GM18907 (cell line): Measurements from ENCODE around the gene HSF5.
"Not testable (repeated sequence)": the region's sequence is repeated elsewhere in the genome, so short reads cannot be mapped to it uniquely, and the experiment has no call there.

Source experiments
- ATAC-seq: cut with Tn5 transposase; IDR thresholded peaks from one replicate; pipeline ENCODE4 v1.9.1; 2021; ENCODE audit warnings: mild to moderate bottlenecking, moderate library complexity; ENCODE audit not compliant: unreplicated experiment

The HSF5 gene

DNA sequence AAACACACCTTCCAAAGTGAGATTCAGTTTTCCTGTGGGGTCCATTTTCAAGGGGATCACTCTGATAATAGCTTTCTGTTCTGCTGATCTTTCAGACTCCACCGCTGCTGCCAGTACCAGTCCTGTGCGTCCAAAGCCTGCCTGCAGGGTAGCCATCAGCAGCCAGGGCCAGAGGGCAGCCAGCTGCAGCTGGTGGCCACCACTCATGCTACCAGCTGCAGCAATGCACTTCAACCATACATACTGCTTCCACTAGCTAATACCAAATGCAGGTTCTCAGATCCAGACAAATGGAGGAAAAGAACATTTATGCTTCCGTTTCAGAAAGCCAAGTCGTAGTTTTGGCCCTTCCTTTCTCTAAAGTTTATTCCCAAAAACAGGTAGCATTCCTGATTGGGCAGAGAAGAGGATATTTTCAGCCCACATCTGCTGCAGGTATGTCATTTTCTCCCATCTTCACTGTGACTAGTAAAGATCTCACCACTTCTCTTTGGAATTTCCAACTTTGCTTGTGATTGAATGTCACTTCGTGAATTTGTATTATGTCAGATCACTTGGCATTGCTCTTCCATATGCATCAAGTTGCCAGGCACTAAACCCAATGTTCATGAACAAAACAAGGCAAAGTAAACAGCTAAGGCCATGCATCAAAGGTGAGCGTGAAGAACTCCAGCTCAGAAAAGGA is 72.7 kb downstream of the HSF5 start:
- ATAC-seq = no peak

GRCh38 chr17:58414596-58414997 is 73.6 kb downstream of the HSF5 start:
- ATAC-seq = no peak

DNA sequence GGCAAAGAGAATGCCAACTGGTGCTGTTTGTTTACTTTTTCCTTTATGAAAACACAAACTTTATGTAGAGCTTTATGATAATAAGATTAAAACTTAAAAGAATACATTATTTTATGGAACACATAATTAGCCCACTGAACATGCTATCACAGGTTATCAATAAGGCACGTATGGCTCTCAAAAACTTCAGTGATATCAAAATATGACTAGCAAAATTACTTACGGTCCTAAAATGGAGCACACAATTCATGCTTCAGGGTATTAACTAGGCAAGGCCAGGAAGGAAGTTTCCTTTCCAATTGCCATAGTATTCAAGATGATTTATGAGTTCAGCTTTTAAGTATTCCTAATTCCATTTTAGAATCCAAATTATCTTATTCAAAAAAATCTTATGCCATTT is 74.5 kb downstream of the HSF5 start:
- no peak for ATAC-seq

- no peak for ATAC-seq
Observed at GRCh38 chr17:58412961-58413586, 75.1 kb downstream of the HSF5 start.

DNA sequence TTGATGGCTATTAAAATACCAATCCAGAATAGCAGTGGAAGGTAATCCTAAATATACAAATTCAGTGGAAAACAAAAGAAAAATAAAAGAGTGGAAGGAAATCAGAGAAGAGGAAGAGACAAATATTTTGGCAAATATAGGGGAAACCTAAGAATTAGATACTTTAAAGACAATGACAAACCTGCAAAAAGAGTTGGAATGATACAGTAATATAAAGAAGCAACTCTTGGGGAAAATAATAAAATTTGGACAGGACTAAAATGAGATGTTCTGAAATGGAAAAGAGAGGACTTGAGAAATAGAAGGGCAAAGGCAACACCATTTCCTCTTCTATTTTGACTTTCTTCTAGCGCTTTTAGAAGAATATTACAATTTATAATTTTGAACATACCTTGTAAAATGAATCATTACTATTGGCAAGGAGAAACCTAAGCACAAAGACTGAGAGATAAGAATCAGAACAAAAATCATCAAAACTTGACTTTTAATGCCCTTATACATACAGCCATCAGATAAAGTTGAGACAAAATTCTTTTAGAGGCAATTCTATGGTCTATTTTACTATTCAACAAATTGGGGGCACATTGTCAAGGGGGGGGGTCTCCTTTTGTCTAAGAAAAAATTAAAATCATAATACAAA is 76.0 kb downstream of the HSF5 start:
- ATAC-seq = no peak

DNA sequence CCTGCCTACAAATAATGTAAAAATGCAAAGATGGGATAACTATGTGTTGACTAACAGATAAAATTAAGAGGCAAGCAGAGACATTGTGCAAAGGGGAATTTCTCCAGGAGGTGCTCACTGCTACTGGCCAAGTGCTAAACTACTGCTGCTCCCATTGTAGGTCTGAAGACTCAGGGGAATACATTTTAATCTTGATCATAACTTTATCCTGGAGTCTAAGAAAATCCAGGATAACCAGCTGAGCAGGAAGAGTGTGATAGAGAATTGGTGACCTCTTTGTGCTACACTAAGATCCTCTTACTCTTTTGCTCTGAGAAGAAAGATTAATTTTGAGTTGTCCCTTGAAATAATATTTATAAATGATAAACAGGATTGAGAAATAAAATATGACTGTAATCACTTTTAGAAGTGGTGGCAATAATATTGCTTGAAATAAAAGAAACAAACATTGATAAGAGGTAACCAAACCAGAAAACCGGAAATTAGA is 76.8 kb downstream of the HSF5 start:
- ATAC-seq = no peak

DNA sequence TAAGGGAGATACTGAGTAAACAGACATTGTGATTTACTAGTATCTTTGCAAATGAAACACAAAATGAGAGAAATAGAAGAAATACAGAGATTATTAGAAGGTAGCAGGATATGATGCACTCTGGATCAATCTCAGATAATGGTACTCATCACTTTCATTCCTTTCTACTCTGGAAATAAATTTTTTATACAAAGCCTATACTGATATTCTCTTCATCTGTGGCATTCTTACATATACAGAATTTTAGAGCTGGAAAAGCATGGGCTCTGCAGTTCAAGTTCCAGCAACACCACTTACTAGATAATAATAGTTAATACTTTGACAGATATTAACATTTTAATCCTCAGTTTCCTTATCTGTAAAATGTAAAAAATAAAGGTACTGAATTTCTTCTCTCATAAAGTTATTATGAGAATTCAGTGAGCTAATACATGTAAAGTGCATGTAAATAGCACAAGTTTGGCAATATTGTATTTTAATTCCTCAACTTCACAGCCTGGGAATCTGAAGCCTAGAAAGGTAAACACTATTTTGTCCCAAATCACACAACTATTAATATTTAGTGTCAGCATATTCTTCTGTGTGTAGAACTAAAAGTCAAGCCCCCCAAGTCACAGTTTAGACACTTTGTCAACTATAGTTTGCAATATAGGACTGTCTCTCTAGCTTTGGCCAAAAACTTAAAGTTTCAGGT is 77.3 kb downstream of the HSF5 start:
- no peak for ATAC-seq

GRCh38 chr17:58409432-58409831 is 78.8 kb downstream of the HSF5 start:
- no peak for ATAC-seq

DNA sequence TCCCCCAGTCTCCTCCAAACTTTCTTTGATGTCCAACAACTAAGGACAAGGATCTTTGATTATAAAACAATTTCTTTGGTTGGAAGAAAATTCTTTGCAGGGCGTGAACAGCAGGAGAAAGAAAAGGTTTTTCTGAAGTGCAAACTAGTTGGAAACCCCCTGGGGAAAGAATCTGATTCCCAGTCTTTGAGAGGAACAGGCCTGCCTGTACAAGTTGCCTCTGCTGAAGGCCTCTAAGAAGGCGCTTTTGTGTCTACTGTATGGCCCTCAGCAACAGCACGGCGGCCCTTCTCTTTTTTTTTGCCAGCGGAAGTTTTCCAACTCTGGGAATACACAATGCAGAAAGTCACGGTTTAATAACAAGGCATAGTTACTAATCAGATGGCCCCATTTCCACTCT is 84.9 kb downstream of the HSF5 start:
- no peak for ATAC-seq

GRCh38 chr17:58402679-58403078 is 85.5 kb downstream of the HSF5 start:
- no peak for ATAC-seq

DNA sequence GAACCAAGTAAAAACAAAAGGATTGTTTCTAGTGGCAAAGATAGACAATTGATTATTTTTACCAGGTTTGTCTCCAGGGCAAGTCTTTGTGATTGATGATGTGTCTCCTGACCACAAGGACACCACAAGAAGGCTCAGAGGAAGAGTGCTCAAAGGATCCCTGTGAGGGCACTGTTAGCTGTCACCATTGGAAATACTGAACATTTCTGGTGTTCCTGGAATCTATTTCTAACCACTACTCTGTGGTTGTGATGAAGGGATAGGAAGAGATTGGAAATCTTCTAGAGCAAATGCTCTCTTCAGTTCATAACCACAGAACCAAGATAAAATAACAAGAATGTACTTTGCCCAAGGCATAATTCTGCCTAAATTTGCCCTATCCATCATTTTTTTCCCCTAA is 86.2 kb downstream of the HSF5 start:
- no peak for ATAC-seq

- no peak for ATAC-seq
Observed at GRCh38 chr17:58401287-58401686, 86.9 kb downstream of the HSF5 start.

DNA sequence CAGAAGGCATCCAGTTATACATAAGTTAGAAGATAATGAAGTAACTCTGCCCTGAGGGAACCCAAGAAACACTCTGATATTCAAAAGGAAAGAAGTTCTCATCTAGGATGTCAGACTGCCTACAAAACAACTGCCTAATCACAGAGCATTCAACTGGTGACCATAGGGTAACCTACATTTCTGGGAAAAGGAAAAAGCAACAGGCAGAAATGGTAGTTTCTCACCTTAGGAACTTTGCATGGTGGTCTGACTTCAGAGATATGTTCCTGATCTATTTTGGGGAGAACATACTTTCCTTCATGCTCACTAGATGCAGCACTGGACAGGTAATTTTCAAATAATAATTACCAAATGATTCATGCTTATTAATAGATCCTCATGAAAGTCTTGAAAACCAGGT is 87.4 kb downstream of the HSF5 start:
- ATAC-seq = no peak

GRCh38 chr17:58399974-58400373 is 88.2 kb downstream of the HSF5 start:
- ATAC-seq = no peak

- no peak for ATAC-seq
Observed at GRCh38 chr17:58398574-58399266, 89.5 kb downstream of the HSF5 start.

DNA sequence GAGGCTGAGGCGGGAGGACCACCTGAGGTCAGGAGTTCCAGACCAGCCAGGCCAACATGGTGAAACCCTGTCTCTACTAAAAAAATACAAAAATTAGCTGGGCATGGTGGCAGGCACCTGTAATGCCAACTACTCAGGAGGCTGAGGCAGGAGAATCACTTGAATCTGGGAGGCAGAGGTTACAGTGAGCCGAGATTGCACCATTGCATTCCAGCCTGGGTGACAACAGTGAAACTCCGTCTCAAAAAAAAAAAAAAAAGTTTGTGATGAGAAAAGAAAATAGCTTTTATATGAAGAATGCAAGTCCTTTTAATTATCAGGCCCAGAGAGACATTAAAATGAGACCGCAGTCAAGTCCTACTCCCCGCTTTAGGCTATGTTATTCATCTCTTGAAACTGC is 90.8 kb downstream of the HSF5 start:
- ATAC-seq = not testable (repeated sequence)

GRCh38 chr17:58396173-58396572 is 92.0 kb downstream of the HSF5 start:
- ATAC-seq = no peak

DNA sequence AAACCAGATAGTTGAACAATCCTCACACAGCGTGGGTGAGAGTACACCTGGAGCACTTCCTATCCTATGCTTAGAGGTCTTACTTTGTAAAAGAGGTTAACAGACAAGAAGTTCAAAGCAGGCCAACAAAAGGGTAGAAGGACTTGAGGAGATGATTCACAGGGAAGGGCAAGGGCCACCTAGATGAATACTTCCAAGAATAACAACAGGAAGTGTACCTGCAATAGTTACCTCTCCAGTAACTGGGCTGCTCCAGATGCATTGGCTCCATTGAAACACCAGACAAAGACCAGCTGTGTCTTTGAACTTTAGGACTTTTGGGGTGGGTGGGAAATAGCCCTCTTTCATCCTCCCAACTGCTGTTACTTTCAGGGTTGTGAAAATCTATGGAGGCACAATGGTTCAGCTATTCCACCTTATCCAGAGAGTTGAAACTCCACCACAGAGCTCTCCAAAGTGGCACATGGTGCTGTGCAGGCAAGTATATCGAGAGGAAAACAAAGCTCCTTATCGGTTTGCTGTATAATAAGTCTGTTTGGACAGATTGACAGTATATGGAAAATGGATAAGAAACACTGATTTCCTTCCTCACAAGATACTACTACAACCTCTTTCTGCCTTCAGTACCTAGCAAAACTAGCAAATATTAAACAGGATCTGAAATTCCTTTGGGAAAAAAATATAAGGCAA is 93.5 kb downstream of the HSF5 start:
- ATAC-seq = no peak

DNA sequence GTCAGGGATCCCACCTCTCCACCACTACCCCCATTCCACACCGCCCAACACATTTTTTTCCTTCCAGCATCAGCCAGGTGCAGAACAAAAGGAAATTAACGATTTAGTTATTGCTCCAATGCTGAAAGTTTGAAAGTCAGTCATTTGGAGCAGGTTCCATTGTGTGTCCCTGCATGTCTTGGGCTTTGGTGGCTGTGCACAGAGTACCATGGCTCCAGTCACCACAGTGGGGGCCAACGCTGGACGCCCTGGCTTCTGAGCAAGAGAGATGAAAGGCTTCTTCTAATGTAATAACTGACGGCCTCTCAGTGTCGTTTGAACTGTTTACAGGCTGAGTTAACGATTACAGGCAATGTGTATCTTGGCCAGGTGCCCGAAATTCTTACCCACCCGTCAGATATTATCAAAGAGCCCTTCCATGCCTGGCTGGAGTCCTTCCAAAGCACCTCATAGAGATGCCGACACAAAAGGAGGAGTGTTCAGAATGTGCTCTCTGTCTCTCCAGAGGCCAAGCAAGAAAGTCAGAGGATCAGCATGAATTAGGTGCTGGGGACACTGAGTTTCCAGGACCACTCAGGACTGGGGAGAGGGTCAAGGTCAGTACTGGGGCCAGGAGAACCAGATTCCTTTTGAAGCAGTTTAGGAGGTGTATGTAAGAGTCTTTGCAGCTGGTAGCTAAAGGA is 96.8 kb downstream of the HSF5 start:
- no peak for ATAC-seq

DNA sequence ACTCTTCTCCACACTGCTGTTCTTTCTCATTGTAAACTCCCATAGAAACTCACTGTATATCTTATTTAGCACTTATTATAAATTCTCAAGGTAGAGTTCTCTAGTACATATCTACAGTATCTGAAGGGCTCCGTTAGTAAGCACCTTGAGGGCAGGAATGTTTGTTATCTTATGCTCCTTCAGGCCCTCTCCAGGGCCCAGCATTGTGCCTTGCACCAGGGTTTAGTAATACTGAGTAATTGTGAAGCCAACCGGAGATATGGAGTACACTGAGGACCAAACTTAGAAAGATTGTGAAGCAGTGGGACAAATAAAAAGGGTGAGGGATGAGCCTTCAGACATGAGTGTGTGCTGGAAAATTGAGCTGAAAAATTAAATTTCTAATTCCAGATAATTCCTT is 97.3 kb downstream of the HSF5 start:
- no peak for ATAC-seq
